ENCODE measurements around the gene MRM1. TPM values are rescaled to one million over a fixed set of nuclear protein-coding genes. Genes with fewer than 3 reads are reported as not detected.

Gene MRM1
- total RNA-seq, 1 donor from 2014 or later: 9.7 TPM

GRCh38 chr17:36643086-36643685 lies 41.8 kb downstream of the MRM1 start:
- H3K36me3 Mint-ChIP-seq: no peaks in the 10 kb centered on the region
- no peak overlapping the region for H3K27ac Mint-ChIP-seq
- H3K4me1 Mint-ChIP-seq (ENCODE audit: unreplicated experiment): peaks cover 17% of the 10 kb centered on the region
- peaks cover 90% of the 10 kb centered on the region for H3K27me3 Mint-ChIP-seq
- H3K9me3 Mint-ChIP-seq: no peaks in the 10 kb centered on the region
- no peak for DNase-seq (ENCODE audit: extremely low spot score, unreplicated experiment)
- TF ChIP-seq, protein P1, sequence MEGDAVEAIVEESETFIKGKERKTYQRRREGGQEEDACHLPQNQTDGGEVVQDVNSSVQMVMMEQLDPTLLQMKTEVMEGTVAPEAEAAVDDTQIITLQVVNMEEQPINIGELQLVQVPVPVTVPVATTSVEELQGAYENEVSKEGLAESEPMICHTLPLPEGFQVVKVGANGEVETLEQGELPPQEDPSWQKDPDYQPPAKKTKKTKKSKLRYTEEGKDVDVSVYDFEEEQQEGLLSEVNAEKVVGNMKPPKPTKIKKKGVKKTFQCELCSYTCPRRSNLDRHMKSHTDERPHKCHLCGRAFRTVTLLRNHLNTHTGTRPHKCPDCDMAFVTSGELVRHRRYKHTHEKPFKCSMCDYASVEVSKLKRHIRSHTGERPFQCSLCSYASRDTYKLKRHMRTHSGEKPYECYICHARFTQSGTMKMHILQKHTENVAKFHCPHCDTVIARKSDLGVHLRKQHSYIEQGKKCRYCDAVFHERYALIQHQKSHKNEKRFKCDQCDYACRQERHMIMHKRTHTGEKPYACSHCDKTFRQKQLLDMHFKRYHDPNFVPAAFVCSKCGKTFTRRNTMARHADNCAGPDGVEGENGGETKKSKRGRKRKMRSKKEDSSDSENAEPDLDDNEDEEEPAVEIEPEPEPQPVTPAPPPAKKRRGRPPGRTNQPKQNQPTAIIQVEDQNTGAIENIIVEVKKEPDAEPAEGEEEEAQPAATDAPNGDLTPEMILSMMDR (conservative IDR thresholded peaks at IDR 0.05): no peak
- H3K4me3 Mint-ChIP-seq: peak overlapping the region; percentile 86

DNA sequence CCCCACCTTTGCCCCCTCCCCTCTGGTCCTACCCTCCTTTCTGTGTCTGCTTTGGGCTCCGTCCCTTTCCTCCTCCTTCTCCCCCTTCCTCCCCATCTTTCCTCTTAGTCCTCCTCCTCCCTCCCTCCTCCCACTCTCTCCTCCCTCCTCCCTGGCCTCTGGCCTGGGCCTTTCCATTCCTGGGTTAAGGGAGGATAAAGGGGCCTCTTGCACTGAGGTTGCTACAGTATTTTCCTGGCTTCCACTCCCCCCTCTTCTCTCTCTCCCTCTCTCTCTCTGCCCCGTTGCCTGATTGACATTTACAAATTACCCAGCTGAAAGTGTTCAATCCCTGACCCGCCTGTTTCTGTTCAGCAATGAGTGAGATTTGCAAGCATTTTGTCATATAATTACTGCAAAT lies 44.0 kb downstream of the MRM1 start:
- Mint-ChIP-seq H3K9me3 (no peaks in the 10 kb centered on the region), H3K4me1 (ENCODE audit: unreplicated experiment) (peaks cover 17% of the 10 kb centered on the region), H3K27me3 (peaks cover 82% of the 10 kb centered on the region), H3K27ac (no peak overlapping the region), H3K4me3 (no peak overlapping the region), H3K36me3 (no peaks in the 10 kb centered on the region)
- TF ChIP-seq, protein P1 (conservative IDR thresholded peaks at IDR 0.05): no peak
- DNase-seq (ENCODE audit: extremely low spot score, unreplicated experiment): no peak

DNA sequence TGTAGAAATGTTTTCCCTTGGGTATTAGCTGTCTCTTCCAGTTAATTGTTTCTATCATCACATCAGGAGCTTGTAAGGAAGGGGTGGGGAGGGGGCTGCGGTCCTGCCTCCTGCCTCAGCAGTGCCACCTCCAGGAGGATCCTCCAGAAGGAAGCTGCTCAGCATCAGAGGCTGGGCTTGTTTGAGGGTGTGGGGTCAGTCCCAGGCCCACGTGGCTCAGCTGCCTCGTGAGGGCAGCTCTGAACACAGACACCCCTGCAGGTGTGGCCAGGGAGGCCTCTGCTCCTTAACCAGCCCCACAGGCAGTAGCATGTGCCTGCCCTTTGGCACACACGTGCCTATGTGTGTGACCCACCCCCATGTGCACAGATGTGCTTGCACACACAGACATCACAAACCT lies 46.3 kb downstream of the MRM1 start:
- TF ChIP-seq, protein P1 (conservative IDR thresholded peaks at IDR 0.05): no peak
- H3K27ac Mint-ChIP-seq: no peak overlapping the region
- H3K4me1 Mint-ChIP-seq (ENCODE audit: unreplicated experiment): peaks cover 12% of the 10 kb centered on the region
- no peak for DNase-seq (ENCODE audit: extremely low spot score, unreplicated experiment)
- H3K36me3 Mint-ChIP-seq: no peaks in the 10 kb centered on the region
- H3K4me3 Mint-ChIP-seq: no peak overlapping the region
- H3K9me3 Mint-ChIP-seq: no peaks in the 10 kb centered on the region
- peaks cover 76% of the 10 kb centered on the region for H3K27me3 Mint-ChIP-seq

- Mint-ChIP-seq H3K9me3 (no peaks in the 10 kb centered on the region), H3K27ac (no peak overlapping the region), H3K4me1 (ENCODE audit: unreplicated experiment) (peaks cover 12% of the 10 kb centered on the region), H3K4me3 (no peak overlapping the region), H3K36me3 (no peaks in the 10 kb centered on the region), H3K27me3 (peaks cover 54% of the 10 kb centered on the region)
- TF ChIP-seq, protein P1 (conservative IDR thresholded peaks at IDR 0.05): no peak
- no peak for DNase-seq (ENCODE audit: extremely low spot score, unreplicated experiment)
These were observed 48.9 kb downstream of the MRM1 start for GRCh38 chr17:36650096-36650775.

GRCh38 chr17:36653374-36653773 lies 52.0 kb downstream of the MRM1 start:
- Mint-ChIP-seq H3K4me1 (ENCODE audit: unreplicated experiment) (peaks cover 11% of the 10 kb centered on the region), H3K27me3 (peaks cover 55% of the 10 kb centered on the region), H3K9me3 (no peaks in the 10 kb centered on the region), H3K4me3 (no peak overlapping the region), H3K27ac (no peak overlapping the region), H3K36me3 (no peaks in the 10 kb centered on the region)
- TF ChIP-seq, protein P1 (conservative IDR thresholded peaks at IDR 0.05): no peak
- no peak for DNase-seq (ENCODE audit: extremely low spot score, unreplicated experiment)
